GM18526 (cell line): ENCODE results near the gene PLPPR5.

Experiments
- POLR2A ChIP-seq: IDR thresholded peaks from 3 replicates; pipeline ENCODE4 v1.6.1; 2011; ENCODE audit not compliant: insufficient read length; ENCODE audit errors: extremely low read depth

The PLPPR5 gene

DNA sequence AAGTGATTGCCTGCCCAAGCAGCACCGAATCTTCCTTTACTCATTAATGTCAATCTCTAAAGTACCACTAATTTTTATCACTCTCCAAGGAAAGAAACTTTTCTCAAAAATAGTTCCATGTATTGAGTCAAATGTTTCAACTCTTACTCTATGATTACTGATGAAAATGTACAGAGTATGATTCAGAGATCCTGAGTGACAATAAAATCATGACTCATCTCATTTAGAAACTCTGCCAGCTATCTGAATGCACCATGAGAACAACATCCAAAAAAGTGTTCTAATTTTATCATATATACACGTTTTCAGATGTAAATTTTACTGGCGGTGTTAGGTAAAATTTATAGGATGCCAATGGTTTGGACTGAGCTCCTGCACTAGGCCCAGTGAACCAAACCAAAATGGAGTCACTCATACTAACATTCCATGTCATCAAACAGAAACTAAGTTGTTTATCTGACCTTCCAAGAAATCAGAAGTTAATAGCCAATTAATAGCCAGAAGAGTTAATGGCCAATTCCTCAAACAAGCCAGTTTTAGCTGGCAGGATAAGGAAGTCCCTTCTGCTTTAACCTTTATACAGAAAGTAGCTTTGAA lies 22.6 kb downstream of the PLPPR5 start:
- TF ChIP-seq POLR2A, result no peak

DNA sequence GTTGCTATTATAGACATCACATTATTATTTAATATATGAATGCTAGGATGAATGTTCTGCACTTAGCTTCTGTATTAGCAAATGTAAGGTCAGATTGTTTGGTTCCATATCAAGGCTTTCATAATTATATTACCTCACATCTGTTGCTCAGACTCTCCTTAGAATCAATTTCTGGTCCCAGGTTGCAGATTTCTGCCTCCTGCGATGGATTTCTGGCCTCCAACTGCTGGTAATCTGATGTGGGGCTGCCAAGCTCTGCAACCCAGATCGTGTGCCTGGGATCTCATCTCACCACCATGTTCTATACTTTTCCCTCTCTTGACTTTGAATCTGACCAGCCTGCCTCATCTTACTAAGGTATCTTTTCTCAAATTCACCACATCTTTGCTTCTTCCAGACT lies 25.2 kb downstream of the PLPPR5 start:
- no peak for TF ChIP-seq POLR2A

DNA sequence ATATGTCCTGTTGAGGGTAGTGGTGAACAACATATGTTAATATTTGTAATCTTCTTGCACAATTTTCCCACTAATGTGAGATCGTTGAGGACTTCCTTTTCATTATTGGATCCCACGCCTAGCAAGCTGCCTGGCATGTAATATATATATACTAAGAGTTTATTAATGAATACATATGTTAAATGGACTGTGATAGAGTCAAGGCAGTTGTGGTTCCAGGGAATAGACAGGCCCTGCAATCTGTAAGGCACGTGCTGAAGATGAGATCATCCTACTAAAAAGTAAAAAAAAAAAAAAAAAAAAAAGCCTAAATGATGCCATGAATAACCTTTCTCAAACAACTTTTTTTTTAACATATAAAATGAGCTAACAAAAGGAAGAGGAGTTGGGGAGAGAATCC lies 28.9 kb downstream of the PLPPR5 start:
- no peak for TF ChIP-seq POLR2A

DNA sequence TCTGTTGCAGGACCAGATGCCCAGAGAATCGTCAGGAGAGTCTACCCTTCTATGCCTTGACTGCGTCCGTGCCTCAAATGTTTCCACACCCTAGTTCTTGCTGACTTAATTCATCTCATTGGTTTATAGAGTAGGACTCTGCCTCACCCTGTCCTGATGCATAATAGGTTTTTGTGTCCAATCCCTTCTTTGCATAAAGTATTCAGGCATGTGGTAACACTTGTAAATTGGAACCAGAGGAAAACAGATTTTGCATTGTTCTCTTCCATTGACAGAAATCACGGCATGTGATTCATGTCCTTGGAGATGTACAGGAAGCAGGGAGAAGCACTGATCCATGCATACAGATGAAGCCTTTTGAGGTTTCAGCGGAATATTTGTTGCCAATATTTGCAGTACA lies 29.5 kb downstream of the PLPPR5 start:
- TF ChIP-seq POLR2A, result no peak

DNA sequence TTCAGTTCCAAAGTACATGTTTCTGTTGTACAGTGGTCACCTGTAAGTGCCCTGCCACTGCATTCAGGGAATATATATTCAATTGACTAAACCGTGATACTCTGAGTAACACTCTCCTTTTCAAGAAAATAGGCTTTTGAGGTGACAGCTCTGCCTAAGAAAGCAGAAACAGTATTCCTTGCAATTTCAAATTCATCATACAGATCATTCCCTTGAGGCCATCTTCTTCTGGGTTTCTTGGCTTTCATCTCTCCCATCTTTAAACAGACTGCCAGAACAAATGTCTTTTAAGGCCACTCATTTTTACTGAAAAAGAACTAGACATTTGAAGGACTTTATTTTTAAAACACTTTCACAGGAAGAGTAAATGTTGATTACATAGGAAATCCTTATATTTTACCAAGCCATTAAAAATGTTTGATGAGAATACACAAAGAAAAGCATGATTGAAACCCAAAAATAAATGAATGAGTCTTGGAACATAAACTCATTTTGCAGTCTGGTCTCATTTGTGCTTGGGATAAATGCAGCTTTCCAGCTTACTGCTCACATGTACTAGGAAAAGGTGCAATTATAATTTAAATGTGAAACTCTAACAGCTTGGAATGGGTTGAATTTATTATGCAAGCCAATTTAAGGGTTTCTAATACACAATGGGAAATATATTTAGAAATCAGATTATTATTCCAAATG lies 34.7 kb downstream of the PLPPR5 start:
- no peak for TF ChIP-seq POLR2A

DNA sequence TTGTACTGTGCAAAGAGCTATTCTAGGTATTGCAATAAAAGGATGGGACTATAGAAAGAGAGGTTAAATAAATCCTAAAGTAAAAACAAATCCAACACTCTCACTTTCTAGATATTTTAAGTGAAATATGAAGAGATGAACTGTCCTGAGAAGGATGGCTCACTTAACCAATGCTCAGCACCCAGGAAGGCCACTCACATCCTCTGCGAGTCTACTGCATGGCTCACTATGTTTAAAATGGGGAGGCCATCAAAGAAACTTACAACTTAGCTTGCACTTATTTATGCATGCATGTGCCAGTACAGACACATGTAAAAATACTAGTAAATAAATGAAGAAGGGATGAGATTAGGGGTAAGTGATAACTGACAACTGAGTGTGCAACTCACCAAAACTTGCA lies 37.5 kb downstream of the PLPPR5 start:
- no peak for TF ChIP-seq POLR2A

DNA sequence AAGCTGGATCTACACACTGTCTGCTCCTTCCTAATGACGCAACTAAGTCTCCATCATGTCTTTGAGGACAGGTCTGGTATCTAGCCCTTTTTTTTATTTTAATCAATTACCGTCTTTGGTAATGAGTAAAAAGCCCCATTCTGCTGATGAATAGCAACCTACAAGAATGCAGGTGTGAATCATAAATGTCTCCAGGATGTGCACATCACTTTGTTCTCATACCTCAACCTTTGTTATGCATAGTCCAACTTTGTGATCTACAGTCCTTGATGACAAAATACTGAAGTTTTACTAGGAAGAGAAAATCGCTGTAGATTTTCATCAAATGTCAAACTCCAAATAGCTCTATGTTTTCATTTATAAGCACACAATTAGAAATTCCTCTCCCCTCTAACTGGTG lies 39.3 kb downstream of the PLPPR5 start:
- no peak for TF ChIP-seq POLR2A

DNA sequence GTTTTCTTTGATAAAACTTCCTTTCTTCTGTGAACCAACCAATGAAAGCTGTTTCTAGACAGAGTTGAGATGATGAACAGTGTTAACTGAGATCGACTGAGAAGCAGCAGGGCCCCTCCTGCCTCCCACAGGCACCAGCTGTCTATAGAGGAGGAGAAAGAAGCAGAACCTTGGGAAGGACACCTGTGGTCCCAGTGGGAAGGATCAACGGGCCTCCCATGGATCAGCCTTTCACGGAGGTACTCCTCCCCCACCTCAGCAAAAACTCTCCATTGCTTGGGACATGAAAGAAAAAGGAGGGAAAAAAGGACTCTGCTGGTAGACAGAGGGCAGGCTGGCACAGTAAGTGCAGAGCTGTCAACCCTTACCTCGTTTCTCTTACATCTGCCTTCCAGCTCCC lies 40.5 kb downstream of the PLPPR5 start:
- no peak for TF ChIP-seq POLR2A

DNA sequence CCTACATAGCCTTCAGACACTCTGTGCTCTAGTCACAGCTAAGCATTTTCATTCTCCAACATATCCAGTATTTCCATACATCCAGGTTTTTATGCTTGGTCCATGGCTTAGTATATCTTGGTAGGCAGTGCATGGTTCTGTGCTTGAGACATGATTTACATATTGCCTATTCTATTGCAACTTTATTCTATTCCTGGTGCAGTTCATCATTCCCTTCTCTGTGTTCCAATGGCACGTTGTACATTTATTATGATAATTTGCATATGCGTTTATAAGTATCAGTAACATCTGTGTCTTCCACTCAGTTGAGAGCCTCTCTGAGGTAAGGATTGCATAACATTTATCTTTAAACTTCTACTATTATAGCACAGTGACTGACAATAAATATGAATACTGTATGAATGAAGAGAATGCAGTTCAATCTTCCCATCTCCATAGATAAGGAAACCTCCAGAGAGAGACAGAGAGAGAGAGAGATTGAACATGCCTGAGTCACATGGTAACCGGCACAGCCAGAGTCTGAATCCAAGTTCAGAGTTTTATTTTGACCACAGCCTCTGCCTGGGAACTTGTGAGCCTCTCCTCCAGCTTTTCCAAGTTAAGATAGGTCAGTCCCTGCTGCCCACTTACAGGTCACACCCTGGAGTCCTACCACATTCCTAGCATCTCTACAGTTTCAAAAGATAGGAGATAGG lies 41.5 kb downstream of the PLPPR5 start:
- TF ChIP-seq POLR2A, result no peak

DNA sequence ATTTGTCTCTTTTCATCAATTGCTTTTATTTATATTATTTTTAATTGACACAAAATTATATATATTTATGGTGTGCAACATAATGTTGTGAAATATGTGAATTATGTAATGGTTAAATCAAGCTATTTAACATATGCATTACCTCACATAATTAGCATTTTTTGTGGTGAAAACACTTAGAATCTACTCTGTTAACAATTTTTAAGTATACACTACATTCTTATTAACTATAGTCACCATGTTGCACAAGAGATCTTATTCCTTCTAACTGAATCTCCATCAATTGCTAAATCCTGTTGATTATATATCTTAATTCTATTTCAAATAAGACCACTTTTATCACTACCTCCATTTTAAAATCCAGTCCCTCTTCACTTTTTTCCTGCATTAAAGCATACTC lies 42.5 kb downstream of the PLPPR5 start:
- no peak for TF ChIP-seq POLR2A

DNA sequence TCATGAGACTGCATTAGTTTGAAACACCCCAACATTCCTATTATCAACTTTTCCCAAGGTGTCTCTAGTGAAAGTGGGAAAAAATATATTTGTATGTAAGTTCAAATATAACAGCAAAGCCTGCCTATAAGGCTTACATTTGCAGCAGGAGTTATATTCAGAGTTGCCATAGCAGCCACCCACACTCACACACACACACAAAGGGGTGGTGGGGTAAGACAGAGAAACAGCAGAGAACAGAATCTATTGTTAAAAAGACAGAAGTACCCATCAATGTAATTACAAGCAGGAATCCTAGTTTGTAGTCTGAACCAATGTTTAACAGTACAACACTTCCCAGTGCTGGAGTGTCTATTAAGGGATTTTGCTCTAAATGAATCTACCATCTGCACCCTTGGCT lies 55.0 kb downstream of the PLPPR5 start:
- TF ChIP-seq POLR2A, result no peak

DNA sequence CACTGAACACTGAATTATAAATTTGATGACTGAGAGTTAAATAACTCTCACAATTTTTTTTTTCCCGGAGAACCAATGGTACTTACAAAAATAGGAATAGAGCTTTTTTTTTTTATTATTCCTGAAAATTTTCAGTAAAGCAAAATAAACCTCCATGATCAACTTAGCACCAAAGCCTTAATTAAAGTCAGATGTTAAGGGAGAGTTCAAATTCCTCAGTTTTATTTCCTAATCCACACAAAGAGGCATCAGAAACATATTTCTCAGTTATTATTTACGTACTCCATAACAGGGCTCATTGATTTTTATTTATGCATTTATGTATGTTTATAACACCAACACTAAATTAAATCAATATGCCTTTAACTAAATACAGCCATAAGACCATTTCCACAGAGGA lies 55.5 kb downstream of the PLPPR5 start:
- TF ChIP-seq POLR2A, result no peak

DNA sequence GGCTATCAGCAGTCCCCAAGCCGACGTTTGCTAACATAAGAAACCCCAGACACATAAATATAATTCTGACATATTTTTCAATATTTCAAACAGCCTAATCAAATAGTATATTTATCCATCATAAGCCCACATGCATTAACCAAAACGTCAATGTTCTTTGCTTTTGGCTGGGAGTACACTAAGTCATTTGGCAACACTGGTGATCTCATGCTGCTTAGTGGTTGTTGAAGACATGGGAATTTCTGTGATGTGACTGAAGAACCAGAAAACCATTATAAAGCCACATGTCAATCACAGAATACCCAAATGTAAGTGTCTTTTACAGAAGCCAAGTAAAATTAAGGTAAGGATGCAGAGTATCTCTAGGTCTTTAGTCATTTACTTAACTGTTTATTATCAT lies 57.6 kb downstream of the PLPPR5 start:
- TF ChIP-seq POLR2A, result no peak

DNA sequence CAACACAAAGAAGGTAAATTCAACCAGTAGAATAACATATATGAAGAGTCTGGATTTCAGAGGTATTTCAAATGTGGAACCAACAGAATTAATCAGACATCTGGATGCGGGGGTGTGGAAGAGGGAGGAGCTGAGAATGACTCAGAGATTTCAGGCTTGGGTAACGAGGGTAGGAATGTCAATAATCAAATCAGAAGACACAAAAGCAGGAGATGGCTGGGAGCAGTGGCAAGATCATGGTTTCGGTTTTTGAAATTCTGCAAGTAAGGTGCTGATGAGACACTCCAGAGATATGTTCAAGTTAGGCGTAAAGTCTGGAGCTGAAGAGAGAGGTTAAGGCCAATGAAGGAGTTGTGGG lies 64.0 kb downstream of the PLPPR5 start:
- TF ChIP-seq POLR2A, result no peak

DNA sequence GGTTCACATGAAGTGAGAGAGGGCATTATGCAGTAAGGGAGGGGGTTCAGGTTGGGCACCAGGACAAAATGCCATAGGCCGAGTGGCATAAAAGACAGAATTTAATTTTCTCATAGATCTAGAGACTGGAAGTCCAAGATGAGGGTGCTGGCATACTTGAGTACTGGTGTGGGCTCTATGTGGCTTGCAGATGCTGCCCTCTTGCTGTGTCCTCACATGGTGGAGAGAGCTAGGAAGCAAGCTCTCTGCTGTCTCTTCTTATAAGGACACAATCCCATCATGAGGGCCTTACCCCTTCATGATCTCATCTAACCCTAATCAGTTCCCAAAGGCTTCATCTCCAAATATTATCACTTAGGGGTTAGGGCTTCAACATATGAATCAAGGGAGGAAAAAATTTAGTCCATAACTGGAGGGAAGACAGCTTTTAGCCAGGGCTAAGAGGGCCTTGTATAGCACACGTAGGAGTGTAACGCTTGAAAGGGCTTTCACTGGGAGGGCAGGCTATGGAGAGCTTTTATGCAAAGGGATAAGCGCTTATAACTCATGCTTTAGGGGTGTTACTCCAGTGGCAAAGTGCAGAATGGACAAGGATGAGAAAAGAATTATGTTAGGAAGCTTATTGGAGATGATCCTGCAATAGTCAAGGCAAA lies 64.5 kb downstream of the PLPPR5 start:
- no peak for TF ChIP-seq POLR2A

DNA sequence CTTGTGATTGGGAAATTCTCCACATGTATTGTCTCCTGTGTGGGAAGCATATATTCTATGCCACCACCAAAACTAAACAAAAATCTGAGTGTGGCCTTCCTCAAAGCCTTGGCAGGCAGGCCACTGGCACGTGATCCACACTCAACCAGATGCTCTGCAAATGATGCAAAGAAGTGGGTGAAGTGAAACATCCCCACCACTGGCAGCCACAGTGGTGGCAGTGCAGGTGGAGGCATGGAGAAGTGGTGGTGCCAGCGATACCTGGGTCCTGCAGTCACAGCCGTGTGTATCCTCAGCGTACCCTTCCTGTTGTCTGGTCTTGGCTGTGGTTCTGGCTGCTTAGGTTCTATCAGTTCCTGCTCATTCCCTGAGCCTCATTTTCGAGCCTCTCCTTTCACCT lies 65.2 kb downstream of the PLPPR5 start:
- TF ChIP-seq POLR2A, result no peak
